H1 (cell line): Measurements from ENCODE around the gene PARD3. TPM values are rescaled to one million over a fixed set of nuclear protein-coding genes. Genes with fewer than 3 reads are reported as not detected.

ENCODE experiments used
- CTCF ChIA-PET: fragments of 300-600 bp; sonication (Branson Sonifier 250); formaldehyde crosslinking; loops from one replicate; lab custom pipeline; 2021; ENCODE audit not compliant: partially characterized antibody; lab: Charles Lee
- POLR2A ChIA-PET: fragments of 300-600 bp; sonication (Branson Sonifier 250); formaldehyde crosslinking; loops from one replicate; lab custom pipeline; 2021; ENCODE audit warnings: inconsistent platforms; ENCODE audit not compliant: partially characterized antibody; lab: Charles Lee
- DNase-seq, 2 experiments: peaks; one replicate each; pipeline versions ENCODE4 v3.0.0 to v3.0.0-alpha.2; 2010 to 2022; ENCODE audit warnings: low spot score in 2 of 2, low read depth in 1 of 2, mixed read lengths in 1 of 2
- FAIRE-seq: peaks from 2 replicates; lab custom pipeline; 2011; peaks lifted over from hg19 to GRCh38; lab: Jason Lieb, UNC
- H2AFZ ChIP-seq: 2 replicates; pipeline ENCODE4 v1.8.1; 2012; ENCODE audit warnings: low read length, inconsistent platforms
- H2AK5ac ChIP-seq: 2 replicates; pipeline ENCODE4 v1.6.1; 2013; ENCODE audit warnings: low read depth, low read length
- H2BK120ac ChIP-seq: replicated peaks from 2 replicates; pipeline ENCODE3; 2013; ENCODE audit warnings: low read depth, low read length, inconsistent platforms
- H2BK12ac ChIP-seq: 2 replicates; pipeline ENCODE4 v1.6.1; 2013; ENCODE audit warnings: low read depth, low read length
- H2BK15ac ChIP-seq: 2 replicates; pipeline ENCODE4 v1.6.1; 2013; ENCODE audit warnings: low read length
- H2BK20ac ChIP-seq: 2 replicates; pipeline ENCODE4 v1.6.1; 2013; ENCODE audit warnings: low read length
- H2BK5ac ChIP-seq: 2 replicates; pipeline ENCODE4 v1.6.1; 2013; ENCODE audit warnings: low read depth, low read length
- H3K14ac ChIP-seq: 2 replicates; pipeline ENCODE4 v1.6.1; 2013; ENCODE audit warnings: inconsistent platforms; ENCODE audit not compliant: insufficient read length
- H3K18ac ChIP-seq: 2 replicates; pipeline ENCODE4 v1.6.1; 2013; ENCODE audit warnings: low read length; ENCODE audit errors: extremely low read depth
- H3K23ac ChIP-seq: 2 replicates; pipeline ENCODE4 v1.6.1; 2013; ENCODE audit warnings: inconsistent platforms; ENCODE audit not compliant: insufficient read length
- H3K23me2 ChIP-seq: 2 replicates; pipeline ENCODE4 v1.6.1; 2013; ENCODE audit warnings: low read depth, low read length
- H3K27ac ChIP-seq: 2 replicates; pipeline ENCODE4 v1.6.1; 2011; ENCODE audit warnings: low read depth, low read length, inconsistent platforms
- H3K27me3 ChIP-seq, 4 experiments: replicated peaks in 1 of 4; 1 replicate in 1 of 4; 2 replicates in 3 of 4; pipeline versions ENCODE4 v1.6.1 to v1.8.1; 2011 to 2013; ENCODE audit warnings: low read length in 3 of 4, mild to moderate bottlenecking in 3 of 4, inconsistent platforms in 2 of 4, mixed read lengths in 2 of 4, moderate library complexity in 1 of 4; ENCODE audit not compliant: control insufficient read depth in 3 of 4, insufficient read depth in 3 of 4; ENCODE audit errors: extremely low read depth in 1 of 4
- H3K36me3 ChIP-seq, 4 experiments: 2 replicates each; pipeline versions ENCODE4 v1.6.1 to v1.8.1; 2011 to 2013; ENCODE audit warnings: mild to moderate bottlenecking in 4 of 4, low read length in 3 of 4, moderate library complexity in 2 of 4, control low read depth in 1 of 4, inconsistent platforms in 1 of 4; ENCODE audit not compliant: insufficient read depth in 4 of 4, control insufficient read depth in 2 of 4
- H3K4ac ChIP-seq: replicated peaks from 2 replicates; pipeline ENCODE3; 2013; ENCODE audit warnings: low read length, low read depth, mixed read lengths, inconsistent platforms; ENCODE audit not compliant: insufficient read length
- H3K4me1 ChIP-seq, 4 experiments: replicated peaks in 1 of 4; 1 replicate in 1 of 4; 2 replicates in 3 of 4; pipeline versions ENCODE4 v1.6.1 to v1.8.1; 2011 to 2013; ENCODE audit warnings: low read length in 3 of 4, inconsistent platforms in 2 of 4, mixed read lengths in 1 of 4; ENCODE audit not compliant: insufficient read depth in 4 of 4, control insufficient read depth in 3 of 4
- H3K4me2 ChIP-seq, 2 experiments: 2 replicates each; pipeline versions ENCODE4 v1.6.1 to v1.8.1; 2011 to 2013; ENCODE audit warnings: low read depth in 2 of 2, low read length in 2 of 2, control low read depth in 1 of 2, inconsistent platforms in 1 of 2, mild to moderate bottlenecking in 1 of 2; ENCODE audit not compliant: insufficient read depth in 1 of 2
- H3K4me3 ChIP-seq, 4 experiments: fragments of 200-600, 300-600 bp in 1 of 4; sonication (generic), shearing (Covaris generic), sonication (Bioruptor Twin) in 1 of 4; 2 replicates each; pipeline versions ENCODE4 v1.5.1 to v1.8.1; 2011 to 2016; ENCODE audit warnings: low read length in 4 of 4, low read depth in 3 of 4, control low read depth in 2 of 4, inconsistent platforms in 2 of 4, mild to moderate bottlenecking in 2 of 4, mixed read lengths in 1 of 4, moderate library complexity in 1 of 4; ENCODE audit not compliant: insufficient read depth in 2 of 4; ENCODE audit errors: extremely low read depth in 1 of 4
- H3K56ac ChIP-seq: replicated peaks from 2 replicates; pipeline ENCODE3; 2013; ENCODE audit warnings: low read depth, mild to moderate bottlenecking, mixed read lengths, low read length, inconsistent platforms; ENCODE audit not compliant: insufficient read length
- H3K79me1 ChIP-seq: 2 replicates; pipeline ENCODE4 v1.6.1; 2013; ENCODE audit warnings: low read depth, low read length, control low read depth
- H3K79me2 ChIP-seq, 2 experiments: 2 replicates each; pipeline versions ENCODE4 v1.6.1 to v1.8.1; 2012 to 2013; ENCODE audit warnings: low read length in 2 of 2, mild to moderate bottlenecking in 2 of 2, inconsistent platforms in 1 of 2; ENCODE audit not compliant: insufficient read depth in 2 of 2, control insufficient read depth in 1 of 2
- H3K9ac ChIP-seq, 4 experiments: replicated peaks in 1 of 4; 1 replicate in 1 of 4; 2 replicates in 3 of 4; pipeline versions ENCODE4 v1.6.1 to v1.8.1; 2011 to 2013; ENCODE audit warnings: low read depth in 3 of 4, low read length in 3 of 4, control low read depth in 2 of 4, mild to moderate bottlenecking in 2 of 4, moderate library complexity in 2 of 4, inconsistent platforms in 1 of 4; ENCODE audit errors: extremely low read depth in 1 of 4
- H3K9me3 ChIP-seq, 2 experiments: 2 replicates each; pipeline versions ENCODE4 v1.6.1 to v1.8.1; 2012 to 2013; ENCODE audit warnings: mild to moderate bottlenecking in 2 of 2, moderate library complexity in 2 of 2, control low read depth in 1 of 2, inconsistent platforms in 1 of 2, low read depth in 1 of 2, low read length in 1 of 2, mixed read lengths in 1 of 2; ENCODE audit not compliant: insufficient read depth in 2 of 2
- H4K20me1 ChIP-seq, 2 experiments: replicated peaks in 1 of 2; 2 replicates each; pipeline versions ENCODE3 to v1.8.1; 2011 to 2013; ENCODE audit warnings: inconsistent platforms in 2 of 2, low read length in 2 of 2, mild to moderate bottlenecking in 1 of 2; ENCODE audit not compliant: insufficient read depth in 2 of 2, control insufficient read depth in 1 of 2
- H4K5ac ChIP-seq: 2 replicates; pipeline ENCODE4 v1.6.1; 2013; ENCODE audit warnings: low read length, low read depth, mixed read lengths, inconsistent platforms; ENCODE audit not compliant: insufficient read length
- H4K8ac ChIP-seq: 2 replicates; pipeline ENCODE4 v1.8.0; 2013; ENCODE audit warnings: mild to moderate bottlenecking, moderate library complexity, low read length, inconsistent platforms; ENCODE audit not compliant: insufficient read depth; ENCODE audit errors: extremely low read depth
- H4K91ac ChIP-seq: replicated peaks from 2 replicates; pipeline ENCODE3; 2013; ENCODE audit warnings: low read length, mixed read lengths, inconsistent platforms; ENCODE audit not compliant: insufficient read length
- CBX8 ChIP-seq: fragments of 300-800, 300-1000 bp; sonication (generic); IDR thresholded peaks from 2 replicates; pipeline ENCODE4 v1.7.1; 2016; ENCODE audit warnings: low read depth, low read length, borderline replicate concordance
- CHD2 ChIP-seq: IDR thresholded peaks from 2 replicates; pipeline ENCODE4 v1.6.1; 2012; ENCODE audit warnings: low read length, improper control_type of control experiment
- EZH2 ChIP-seq: fragments of 200-600 bp; sonication (generic); IDR thresholded peaks from 2 replicates; pipeline ENCODE4 v1.7.1; 2012; ENCODE audit warnings: low read depth, mild to moderate bottlenecking, moderate library complexity, low read length, inconsistent platforms; ENCODE audit not compliant: severe bottlenecking
- FOSL1 ChIP-seq: IDR thresholded peaks from 2 replicates; pipeline ENCODE4 v1.6.1; 2011; ENCODE audit warnings: mild to moderate bottlenecking, low read depth, low read length, moderate library complexity; ENCODE audit not compliant: insufficient read depth
- MAFK ChIP-seq: IDR thresholded peaks from 2 replicates; pipeline ENCODE4 v1.6.1; 2012; ENCODE audit warnings: low read depth, mild to moderate bottlenecking, improper control_type of control experiment, low read length
- NRF1 ChIP-seq: IDR thresholded peaks from 2 replicates; pipeline ENCODE4 v1.6.1; 2011; ENCODE audit warnings: mild to moderate bottlenecking, low read depth, low read length, improper control_type of control experiment
- POLR2AphosphoS5 ChIP-seq: IDR thresholded peaks from 2 replicates; pipeline ENCODE4 v1.6.1; 2011; ENCODE audit warnings: low read depth, low read length
- SAP30 ChIP-seq: fragments of 300-600 bp; sonication (generic); IDR thresholded peaks from 2 replicates; pipeline ENCODE4 v1.7.1; 2012; ENCODE audit warnings: low read length, moderate library complexity, mild to moderate bottlenecking, inconsistent platforms; ENCODE audit not compliant: insufficient read depth, insufficient replicate concordance
- TBP ChIP-seq: IDR thresholded peaks from 2 replicates; pipeline ENCODE4 v1.6.1; 2011; ENCODE audit warnings: low read depth, low read length, improper control_type of control experiment
- ZNF274 ChIP-seq: IDR thresholded peaks from 2 replicates; pipeline ENCODE4 v1.7.0; 2012; ENCODE audit warnings: low read length, borderline replicate concordance; ENCODE audit errors: extremely low read depth
- WGBS, 2 experiments: shearing (Covaris generic) in 1 of 2; methylation state at CpG; one replicate each; pipeline versions ENCODE4 v1.1.6 to v1.1.7; 2013 to 2015; ENCODE audit warnings: low lambda C conversion rate in 2 of 2, mixed read lengths in 2 of 2, inconsistent platforms in 1 of 2, low coverage in 1 of 2, missing lambda C conversion rate in 1 of 2; ENCODE audit not compliant: insufficient replicate concordance in 2 of 2, insufficient coverage in 1 of 2, insufficient read length in 1 of 2; ENCODE audit errors: extremely low coverage in 1 of 2, missing lambda C conversion rate in 1 of 2; 5-methylcytosine and 5-hydroxymethylcytosine counted together
- polyA plus RNA-seq, 7 experiments: library from polyadenylated mRNA; depleted of rRNA in 3 of 7; stranded (reverse) in 5 of 7; unstranded in 2 of 7; fragments of >200 nt in 5 of 7; fragments of 200-250 nt in 2 of 7; gene quantifications; 1 replicate in 5 of 7; 2 replicates in 1 of 7; 4 replicates in 1 of 7; pipeline versions ENCODE4 v1.2.1 to v1.2.3, GENCODE V29; 2011 to 2013; ENCODE audit warnings: missing spikeins in 2 of 7, mixed read lengths in 2 of 7
- total RNA-seq: library from RNA; stranded (reverse); fragmentation: NEBNext Ultra II Directional; extraction: Animal tissue kit (Norgen Biotek cat#: 25700); gene quantifications from 2 replicates; pipeline ENCODE4 v1.2.1, GENCODE V29; 2021

The PARD3 gene
- total and polyA plus RNA-seq, 2 of the 8 experiments (the other 6 are each of a cell fraction or from before 2014, with no cell fraction given): 19.7 to 49.1 TPM

- no peak overlapping the region for H4K91ac ChIP-seq
- FAIRE-seq: no peak
- H3K23me2 ChIP-seq: no peaks in the 10 kb centered on the region
- no peaks in the 10 kb centered on the region for H3K27me3 ChIP-seq
- no peak overlapping the region for H3K23ac ChIP-seq
- no peak overlapping the region for H4K8ac ChIP-seq
- H4K20me1 ChIP-seq: no peaks in the 10 kb centered on the region
- no peak overlapping the region for H2BK120ac ChIP-seq
- peaks cover 0 to 3% (median 0%) of the 10 kb centered on the region in 4 experiments; a peak in 2 of 7 replicates for H3K4me1 ChIP-seq
- no peak overlapping the region for H2AFZ ChIP-seq
- no peak overlapping the region for H4K5ac ChIP-seq
- no peak overlapping the region for H3K27ac ChIP-seq
- no peak overlapping the region for H3K4ac ChIP-seq
- H3K4me2 ChIP-seq: no peak overlapping the region
- 82% methylated on average over 3 of the region's 3 CpGs; no CpG with 5 or more reads in 1 of the 2 experiments for WGBS, 2 experiments
- H3K9ac ChIP-seq: no peak overlapping the region
- no peak overlapping the region for H2BK15ac ChIP-seq
- no peak overlapping the region for H3K18ac ChIP-seq
- H3K79me1 ChIP-seq: no peaks in the 10 kb centered on the region
- TF ChIP-seq ZNF274: no peak
- TF ChIP-seq CBX8: no peak
- no peak for TF ChIP-seq TBP
- TF ChIP-seq CHD2: no peak
- no peak for TF ChIP-seq NRF1
- no peak for TF ChIP-seq EZH2
- TF ChIP-seq SAP30: no peak
- TF ChIP-seq MAFK: no peak
- no peak for TF ChIP-seq FOSL1
- no peak for TF ChIP-seq POLR2AphosphoS5
- TF ChIP-seq, all 59 proteins: peak for 0
- ChIA-PET CTCF (interaction anchor here (1.3 to 1.4 kb wide), 2 partner anchors 43 to 98 kb away, joined by 3 read pairs; no protein-coding TSS in a partner anchor), POLR2A (interaction anchor here (1.5 kb wide), 1 partner anchor 46 kb away, joined by 3 read pairs; no protein-coding TSS in a partner anchor)
- H3K79me2 ChIP-seq: no peaks in the 10 kb centered on the region
- no peak overlapping the region for H2BK5ac ChIP-seq
- no peak overlapping the region for H2AK5ac ChIP-seq
- H2BK12ac ChIP-seq: no peak overlapping the region
- no peak overlapping the region for H3K4me3 ChIP-seq
- no peak overlapping the region for H3K14ac ChIP-seq
- H3K56ac ChIP-seq: no peak overlapping the region
- H3K36me3 ChIP-seq: no peaks in the 10 kb centered on the region; a peak in 1 of 8 replicates
- no peak for DNase-seq
- peaks cover 0 to 6% of the 10 kb centered on the region in 2 experiments; a peak in 2 of 4 replicates for H3K9me3 ChIP-seq
- no peak overlapping the region for H2BK20ac ChIP-seq
Measured at GRCh38 chr10:34207343-34207742, 607.8 kb downstream of the PARD3 start.
